ELF-1 (cell line): Measurements from ENCODE around the gene SHLD1.
"Not testable (repeated sequence)": the region's sequence is repeated elsewhere in the genome, so short reads cannot be mapped to it uniquely, and the experiment has no call there.

ENCODE experiments used
- DNase-seq: peaks from one replicate; pipeline ENCODE4 v3.0.0-alpha.2; 2016; ENCODE audit warnings: low read depth, low spot score

SHLD1 gene

DNA sequence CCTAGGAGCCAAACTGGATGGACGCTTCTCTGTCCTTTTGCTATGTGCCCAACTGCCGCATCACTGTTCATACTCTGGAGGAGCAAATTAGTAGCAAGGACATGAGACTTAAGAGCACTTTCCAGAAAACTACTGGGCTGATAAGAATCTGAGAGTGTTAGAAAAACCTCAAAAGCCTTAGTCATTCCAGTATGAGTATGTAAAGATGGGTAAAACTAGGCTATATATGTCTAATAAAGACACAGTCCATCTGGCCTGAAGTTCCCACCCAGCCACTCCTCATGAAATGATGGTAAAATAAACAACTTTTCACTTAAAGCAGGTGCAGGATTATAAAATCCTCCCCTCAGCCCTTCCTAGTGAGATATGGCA is 30.6 kb downstream of the SHLD1 start:
- no peak for DNase-seq

- DNase-seq, result not testable (repeated sequence)
Measured at GRCh38 chr20:5781367-5781766, 31.2 kb downstream of the SHLD1 start.

GRCh38 chr20:5781798-5782750 is 31.9 kb downstream of the SHLD1 start:
- DNase-seq, result peak; percentile 60

DNA sequence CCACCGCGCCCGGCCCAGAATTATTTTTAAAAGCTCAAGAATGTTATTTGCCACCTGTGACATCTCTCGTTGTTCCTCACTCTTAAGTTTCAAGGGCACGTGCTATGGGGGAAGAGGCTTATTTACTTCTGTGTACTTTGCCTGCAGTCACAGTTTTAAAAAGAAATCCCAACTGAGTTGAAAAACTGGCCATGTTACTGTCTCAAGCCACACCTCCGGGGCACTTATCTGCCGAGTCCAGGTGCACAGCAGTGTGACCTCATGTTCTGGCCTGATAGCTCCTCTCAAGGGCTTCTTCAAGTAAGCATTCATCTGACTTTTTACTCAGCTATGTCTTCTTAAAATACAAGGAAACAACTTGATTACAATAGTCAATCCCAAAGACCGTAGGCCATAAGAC is 34.5 kb downstream of the SHLD1 start:
- no peak for DNase-seq

DNA sequence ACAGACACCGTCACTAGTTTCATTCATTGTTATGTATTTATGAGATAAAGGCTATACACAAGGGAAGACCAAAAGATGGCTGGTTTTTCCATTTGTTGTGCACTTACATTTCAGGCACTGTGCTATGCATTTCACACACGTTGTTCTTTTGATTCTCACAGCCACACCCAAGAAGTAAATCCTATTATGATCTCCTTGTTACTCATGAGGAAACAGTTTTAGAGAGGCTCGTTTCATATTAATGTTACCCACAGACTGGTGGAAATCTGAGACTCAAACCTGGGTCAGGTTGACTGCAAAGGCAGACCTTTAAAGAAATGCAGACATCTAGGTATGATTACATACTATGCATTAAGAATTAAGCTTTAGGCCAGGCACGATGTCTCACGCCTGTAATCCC is 34.9 kb downstream of the SHLD1 start:
- no peak for DNase-seq

- DNase-seq, result no peak
Measured at GRCh38 chr20:5786930-5787795, 37.0 kb downstream of the SHLD1 start.

DNA sequence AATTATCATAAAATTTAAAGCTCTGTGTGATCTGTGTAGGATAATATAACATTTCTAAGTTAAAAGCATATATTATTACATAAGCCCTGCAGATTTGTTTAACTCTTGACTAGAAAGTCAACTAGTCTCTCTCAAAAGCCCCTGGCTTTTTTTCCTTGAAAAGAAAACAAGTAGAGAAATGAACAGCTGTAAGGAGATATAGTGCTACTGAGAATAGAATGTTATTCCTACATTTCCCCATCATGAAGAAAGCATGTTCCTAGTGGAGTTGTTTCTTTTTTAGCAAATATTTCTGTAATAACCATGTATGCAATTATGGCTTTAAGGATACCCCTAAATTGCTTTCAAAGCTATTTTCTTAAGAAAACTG is 37.6 kb downstream of the SHLD1 start:
- DNase-seq, result no peak

GRCh38 chr20:5788385-5788895 is 38.2 kb downstream of the SHLD1 start:
- DNase-seq, result peak; percentile 61

- DNase-seq, result no peak
Measured at GRCh38 chr20:5789827-5790226, 39.6 kb downstream of the SHLD1 start.

DNA sequence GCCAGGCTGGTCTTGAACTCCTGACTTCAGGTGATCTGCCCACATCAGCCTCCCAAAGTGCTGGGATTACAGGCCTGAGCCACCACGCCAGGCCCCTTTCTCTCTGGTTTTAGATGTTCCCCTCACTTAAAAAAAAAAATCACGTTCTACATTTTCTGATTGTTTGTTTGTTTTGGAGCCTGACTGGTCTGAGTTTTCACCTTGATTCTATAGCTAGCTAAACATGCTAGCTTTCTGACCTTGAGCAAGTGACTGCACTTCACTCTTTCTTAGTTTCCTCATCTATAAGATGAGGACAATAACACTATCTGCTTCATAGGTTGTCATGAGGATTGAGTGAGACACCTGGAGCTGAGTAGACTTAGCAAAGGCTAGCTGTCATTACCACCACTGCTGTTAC is 43.7 kb downstream of the SHLD1 start:
- DNase-seq, result no peak

DNA sequence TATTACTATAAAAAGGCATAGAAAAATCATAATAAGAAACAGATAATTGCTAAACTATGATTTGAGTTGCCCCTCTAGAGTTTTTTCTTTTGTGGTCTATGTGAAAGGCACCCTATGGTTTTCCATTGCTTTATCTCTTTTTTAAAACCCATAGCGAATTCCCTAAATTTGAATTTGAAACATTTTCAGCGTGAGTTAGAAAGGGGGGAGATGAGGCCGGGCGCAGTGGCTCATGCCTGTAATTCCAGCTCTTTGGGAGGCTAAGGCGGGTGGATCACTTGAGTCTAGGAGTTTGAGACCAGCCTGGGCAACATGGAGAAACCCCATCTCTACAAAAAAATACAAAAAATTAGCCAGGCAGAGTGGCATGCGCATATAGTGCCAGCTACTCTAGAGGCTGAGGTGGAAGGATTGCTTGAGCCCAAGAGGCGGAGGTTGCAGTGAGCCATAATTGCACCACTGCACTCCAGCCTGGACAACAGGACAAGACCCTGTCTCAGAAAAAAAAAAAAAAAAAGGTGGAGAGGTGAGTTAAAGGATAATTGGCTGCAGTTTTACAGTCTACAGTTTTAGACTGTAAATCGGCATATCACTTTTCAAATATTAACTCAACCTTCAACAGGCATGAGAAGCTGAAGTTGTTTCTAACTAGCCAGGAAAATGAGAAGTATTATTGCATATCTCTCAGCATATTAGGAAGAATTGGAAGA is 46.3 kb downstream of the SHLD1 start:
- no peak for DNase-seq

DNA sequence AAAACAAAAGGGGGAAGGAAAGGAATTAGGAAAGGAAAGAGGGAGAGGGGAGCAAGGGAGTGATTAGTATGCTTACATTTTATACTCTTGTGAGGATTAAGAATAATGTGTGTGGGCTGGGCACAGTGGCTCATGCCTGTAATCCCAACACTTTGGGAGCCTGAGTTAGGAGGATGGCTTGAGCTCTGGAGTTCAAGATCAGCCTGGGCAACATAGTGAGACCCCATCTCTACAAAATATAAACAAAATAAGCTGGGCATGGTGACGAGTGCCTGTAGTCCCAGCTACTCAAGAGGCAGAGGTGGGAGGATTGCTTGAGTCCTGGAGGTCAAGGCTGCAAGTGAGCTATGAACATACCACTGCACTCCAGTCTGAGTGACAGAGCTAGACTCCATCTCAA is 47.0 kb downstream of the SHLD1 start:
- no peak for DNase-seq

DNA sequence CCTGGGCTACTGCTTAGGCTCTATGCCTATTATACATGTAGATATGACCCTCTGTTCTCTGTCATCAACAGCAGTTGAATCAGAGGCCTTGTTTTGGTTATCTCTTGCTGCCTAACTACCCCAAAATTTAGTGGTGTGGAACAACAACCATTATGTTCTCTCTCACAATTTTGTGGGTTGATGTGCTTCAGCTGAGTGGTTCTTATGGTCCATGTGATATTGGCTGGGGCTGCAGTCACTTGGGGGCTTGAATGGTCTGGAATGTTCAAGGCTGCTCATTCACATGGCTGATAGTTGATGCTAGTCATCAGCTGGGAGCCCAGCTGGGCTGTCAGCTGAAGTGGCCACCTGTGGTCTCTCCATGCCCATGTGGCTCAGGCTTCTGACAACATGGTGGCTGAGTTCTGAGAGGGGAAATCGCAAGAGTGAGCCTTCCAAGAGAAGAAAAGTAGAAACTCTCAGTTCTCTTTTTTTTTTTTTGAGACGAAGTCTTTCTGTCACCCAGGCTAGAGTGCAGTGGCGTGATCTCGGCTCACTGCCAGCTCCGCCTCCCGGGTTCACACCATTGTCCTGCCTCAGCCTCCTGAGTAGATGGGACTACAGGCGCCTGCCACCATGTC is 47.8 kb downstream of the SHLD1 start:
- no peak for DNase-seq

DNA sequence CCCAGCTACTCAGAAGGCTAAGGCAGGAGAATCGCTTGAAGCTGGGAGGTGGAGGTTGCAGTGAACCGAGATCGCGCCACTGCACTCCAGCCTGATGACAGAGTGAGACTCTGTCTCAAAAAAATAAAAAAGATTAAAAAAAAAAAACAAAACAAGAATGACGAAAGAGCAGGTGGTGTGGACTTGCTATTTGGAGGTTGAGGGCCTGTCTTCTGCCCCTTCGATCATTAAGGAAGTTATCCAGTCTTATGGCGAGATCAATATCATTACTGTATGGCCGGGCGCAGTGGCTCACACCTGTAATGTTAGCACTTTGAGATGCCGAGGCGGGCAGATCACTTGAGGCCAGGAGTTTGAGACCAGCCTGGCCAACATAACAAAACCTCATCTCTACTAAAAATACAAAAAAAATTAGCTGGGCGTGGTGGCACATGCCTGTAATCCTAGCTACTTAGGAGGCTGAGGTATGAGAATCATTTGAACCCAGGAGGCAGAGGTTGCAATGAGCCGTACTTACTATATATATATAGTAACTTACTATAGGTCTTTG is 53.6 kb downstream of the SHLD1 start:
- not testable (repeated sequence) for DNase-seq

DNA sequence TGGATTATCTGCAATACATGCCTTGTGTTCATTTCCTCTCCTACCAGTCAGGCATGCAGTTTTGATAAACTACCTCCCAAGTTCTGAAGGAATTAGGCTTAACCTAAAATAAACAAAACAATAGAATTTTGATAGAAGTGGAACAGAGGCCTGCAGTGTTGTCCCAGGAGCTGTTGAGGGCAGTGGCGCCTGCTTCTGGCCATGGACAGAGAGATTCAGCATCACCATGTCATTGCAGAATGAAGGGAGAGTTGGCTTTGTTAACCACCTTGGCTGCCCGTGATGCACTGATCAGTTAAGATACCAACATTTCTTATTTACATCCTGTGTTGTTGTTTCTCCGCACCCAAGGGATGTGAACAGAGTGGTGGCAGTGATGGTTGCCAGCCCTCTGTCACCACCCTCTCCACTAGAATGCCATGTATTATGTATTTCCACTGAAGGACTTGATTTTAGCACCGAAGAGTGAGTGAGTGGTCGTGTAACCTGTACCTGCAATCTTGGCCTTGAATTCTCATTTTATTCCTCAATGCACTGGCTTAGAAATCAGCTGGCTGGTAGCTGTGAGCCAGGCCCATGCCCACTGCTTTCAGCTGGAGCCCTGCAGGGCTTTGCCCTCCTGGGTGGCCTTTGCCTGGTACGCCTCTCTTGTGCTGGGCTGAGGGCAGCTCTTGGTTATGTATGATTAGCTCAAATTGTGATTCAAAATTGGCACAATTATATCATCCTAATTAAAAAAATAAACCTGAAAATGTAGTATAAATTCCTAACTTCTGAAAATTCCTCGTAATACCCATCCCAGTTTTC is 56.5 kb downstream of the SHLD1 start:
- DNase-seq, result no peak

DNA sequence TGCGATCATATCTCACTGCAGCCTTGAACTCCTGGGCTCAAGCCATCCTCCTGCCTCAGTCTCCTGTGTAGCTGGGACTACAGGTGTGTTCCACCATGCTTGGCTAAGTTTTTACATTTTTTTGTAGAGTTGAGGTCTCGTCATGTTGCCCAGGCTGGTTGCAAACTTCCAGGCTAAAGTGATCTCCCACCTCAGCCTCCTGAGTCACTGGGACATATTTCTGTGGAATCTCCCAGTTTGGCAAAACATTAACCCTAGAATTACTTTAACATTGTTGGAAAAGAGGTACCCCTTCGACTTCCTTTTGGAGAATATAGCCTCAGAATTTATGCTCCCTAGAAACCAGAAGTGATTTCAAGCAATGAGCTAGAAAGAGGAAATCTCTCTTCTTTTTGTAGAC is 57.2 kb downstream of the SHLD1 start:
- DNase-seq, result no peak

GRCh38 chr20:5808901-5809300 is 58.7 kb downstream of the SHLD1 start:
- DNase-seq, result no peak

GRCh38 chr20:5809495-5809894 is 59.3 kb downstream of the SHLD1 start:
- no peak for DNase-seq

GRCh38 chr20:5810800-5811422 is 60.7 kb downstream of the SHLD1 start:
- no peak for DNase-seq

DNA sequence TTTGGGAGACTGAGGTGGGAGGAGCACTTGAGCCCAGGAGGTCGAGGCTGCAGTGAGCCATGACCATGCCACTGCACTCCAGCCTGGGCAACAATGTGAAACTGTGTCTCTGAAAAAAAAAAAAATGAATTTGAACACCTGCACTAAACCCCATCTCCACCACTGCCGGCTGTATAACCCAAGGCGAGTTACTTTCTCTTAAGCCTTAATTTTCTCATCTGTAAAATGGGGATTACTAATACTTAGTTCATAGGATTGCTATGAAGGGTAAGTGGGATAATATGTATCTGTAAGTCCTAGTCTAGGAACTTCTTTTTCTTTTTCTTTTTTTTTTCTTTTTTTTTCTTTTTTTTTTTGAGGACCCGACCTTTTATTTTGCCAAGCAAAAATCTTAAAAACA is 61.5 kb downstream of the SHLD1 start:
- DNase-seq, result no peak
